Measurements from ENCODE around the gene PAPSS1.

- TF ChIP-seq GATA2 (IDR thresholded peaks at IDR 0.05; ENCODE audit: low read depth, low read length) (no peak), GATA3 (IDR thresholded peaks at IDR 0.05; ENCODE audit: low read depth, low read length) (no peak)
These were observed 35.9 kb upstream of the PAPSS1 start for GRCh38 chr4:107755841-107756356.
